Measurements from ENCODE around the gene UBQLN3.

DNA sequence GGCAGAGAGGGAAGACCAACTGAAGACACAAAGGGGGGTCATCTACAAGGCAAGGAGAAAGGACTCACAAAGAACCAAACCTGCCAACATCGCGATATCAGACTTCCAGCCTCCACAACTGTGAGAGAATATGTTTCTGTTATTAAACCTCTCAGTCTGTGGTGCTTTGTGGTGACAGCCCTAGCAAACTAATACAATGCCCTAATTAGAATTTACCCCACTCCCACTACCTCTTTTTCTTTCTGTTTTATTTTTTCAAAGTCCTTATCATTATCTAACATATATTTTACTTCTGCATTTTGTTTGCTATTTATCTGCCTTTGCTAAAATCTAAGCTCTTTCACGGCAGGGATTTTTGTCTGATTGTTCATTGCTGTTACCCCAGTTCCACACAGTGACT is 23.8 kb downstream of the UBQLN3 start:
- TF ChIP-seq, protein P1, sequence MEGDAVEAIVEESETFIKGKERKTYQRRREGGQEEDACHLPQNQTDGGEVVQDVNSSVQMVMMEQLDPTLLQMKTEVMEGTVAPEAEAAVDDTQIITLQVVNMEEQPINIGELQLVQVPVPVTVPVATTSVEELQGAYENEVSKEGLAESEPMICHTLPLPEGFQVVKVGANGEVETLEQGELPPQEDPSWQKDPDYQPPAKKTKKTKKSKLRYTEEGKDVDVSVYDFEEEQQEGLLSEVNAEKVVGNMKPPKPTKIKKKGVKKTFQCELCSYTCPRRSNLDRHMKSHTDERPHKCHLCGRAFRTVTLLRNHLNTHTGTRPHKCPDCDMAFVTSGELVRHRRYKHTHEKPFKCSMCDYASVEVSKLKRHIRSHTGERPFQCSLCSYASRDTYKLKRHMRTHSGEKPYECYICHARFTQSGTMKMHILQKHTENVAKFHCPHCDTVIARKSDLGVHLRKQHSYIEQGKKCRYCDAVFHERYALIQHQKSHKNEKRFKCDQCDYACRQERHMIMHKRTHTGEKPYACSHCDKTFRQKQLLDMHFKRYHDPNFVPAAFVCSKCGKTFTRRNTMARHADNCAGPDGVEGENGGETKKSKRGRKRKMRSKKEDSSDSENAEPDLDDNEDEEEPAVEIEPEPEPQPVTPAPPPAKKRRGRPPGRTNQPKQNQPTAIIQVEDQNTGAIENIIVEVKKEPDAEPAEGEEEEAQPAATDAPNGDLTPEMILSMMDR (IDR thresholded peaks at IDR 0.05) = no peak
- TF ChIP-seq POLR2A (IDR thresholded peaks at IDR 0.05) = no peak
